Cerebellar cortex (tissue), 1 donor: Measurements from ENCODE around the gene STAT6.

Experiments used
- DNase-seq: peaks from one replicate; pipeline ENCODE4 v3.0.0-alpha.2; 2015; ENCODE audit warnings: low spot score

Gene STAT6

DNA sequence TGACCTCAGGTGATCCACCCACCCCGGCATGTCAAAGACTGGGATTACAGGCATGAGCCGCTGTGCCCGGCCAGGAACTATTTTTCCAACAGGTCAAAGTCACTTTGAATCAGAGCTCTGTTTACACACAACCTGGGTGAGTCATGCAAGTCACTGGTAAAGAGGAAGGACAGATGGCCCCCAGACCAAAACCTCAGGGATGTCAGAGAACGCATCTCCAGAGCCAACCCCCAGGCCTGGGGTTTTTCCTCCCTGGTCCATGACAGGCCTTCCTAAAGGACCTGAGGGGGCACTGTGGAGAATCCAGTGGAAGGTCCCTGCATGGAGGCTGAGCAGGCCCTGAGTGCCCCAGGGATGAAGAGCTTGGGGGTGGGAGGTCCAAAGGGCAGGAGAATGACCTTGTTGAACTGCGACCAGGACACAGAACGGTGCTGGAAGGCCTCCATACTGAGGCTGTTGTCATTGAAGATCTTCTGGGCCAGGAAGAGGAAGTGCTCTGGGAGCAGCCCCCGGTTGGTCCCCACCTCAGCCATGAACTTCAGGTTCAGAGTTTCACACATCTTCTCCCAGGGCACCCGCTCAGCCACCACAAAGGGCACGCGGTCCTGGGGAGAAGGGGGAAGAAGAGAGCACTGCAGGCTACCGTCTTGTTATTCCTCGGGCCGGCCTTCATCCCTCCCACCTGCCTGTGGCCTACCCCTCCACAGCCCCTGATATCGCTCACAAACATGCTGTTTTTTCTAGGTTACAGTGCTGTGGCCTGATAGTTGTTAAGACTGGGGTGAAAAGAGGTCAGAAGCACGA, 9.1 kb downstream of the STAT6 start:
- DNase-seq: no peak

GRCh38 chr12:57099766-57100165, 11.4 kb downstream of the STAT6 start:
- no peak for DNase-seq

DNA sequence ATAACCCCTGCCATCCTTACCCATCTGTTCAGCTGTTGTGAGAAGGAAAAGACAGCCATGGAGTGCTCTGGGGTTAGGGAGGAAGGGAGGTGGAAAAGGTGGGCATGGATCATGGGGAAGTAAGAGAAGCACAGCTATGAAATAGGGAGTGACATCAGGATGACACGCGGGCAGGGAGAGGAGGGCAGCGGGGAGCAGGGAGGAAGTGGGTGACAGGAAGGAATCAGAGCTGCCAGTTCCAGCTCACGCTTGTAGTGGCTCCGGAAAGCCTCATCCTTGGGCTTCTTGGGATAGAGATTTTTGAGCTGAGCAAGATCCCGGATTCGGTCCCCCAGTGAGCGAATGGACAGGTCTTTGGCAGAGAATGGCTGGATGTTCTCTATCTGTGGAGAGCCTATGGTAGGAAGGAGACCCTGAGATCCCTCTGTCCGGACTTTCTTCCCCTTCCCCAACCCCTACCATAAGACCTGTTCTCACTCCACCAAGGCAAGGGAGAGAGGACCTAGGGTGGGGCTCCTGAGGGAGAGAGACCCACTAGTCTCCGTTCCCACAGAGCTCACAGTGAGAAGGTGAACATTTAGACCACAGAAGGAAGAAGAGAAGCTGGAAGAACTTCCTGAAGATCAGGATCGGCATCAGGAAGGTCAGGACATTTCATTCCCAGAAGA, 12.0 kb downstream of the STAT6 start:
- no peak for DNase-seq

GRCh38 chr12:57098546-57098945, 12.6 kb downstream of the STAT6 start:
- no peak for DNase-seq

GRCh38 chr12:57097554-57097835, 13.7 kb downstream of the STAT6 start:
- no peak for DNase-seq

DNA sequence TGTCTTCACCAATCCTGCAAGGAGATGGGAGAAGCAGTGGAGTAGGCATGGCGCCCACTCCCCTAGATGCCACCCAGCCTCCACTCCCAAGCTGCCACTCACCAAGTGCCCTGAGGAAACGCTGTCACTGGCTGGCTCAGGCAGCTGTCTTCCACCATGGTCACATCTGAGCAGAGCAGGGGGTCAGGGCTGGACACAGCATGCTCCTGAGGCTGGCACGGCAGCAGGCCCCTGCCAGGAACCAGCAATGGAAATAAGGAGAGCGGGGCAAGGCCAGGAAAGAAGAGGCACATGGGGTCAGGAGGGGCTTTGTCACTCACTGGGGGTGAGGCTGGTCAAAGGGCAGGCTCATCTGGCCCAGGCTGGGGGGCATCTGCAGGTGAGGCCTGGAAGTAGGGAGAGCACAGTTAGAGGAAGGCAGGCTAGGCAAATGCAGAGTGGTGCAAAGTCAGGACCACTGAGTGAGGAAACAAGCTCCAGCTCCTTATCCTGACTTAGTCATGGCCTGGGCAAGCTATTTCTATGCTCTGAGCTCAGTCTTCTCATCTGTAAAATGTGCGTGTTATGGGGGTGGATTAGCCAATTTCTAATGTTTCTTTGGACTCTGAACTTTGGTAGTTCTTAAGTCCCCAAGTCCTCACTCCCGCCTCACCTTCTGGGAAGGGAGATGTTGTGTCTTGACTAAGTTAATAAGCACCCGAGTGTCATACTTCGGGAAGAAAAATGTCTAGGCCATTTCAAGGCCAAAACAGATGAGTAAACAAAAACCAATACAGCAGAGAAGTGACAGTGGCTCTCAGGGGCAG, 14.2 kb downstream of the STAT6 start:
- DNase-seq: no peak

DNA sequence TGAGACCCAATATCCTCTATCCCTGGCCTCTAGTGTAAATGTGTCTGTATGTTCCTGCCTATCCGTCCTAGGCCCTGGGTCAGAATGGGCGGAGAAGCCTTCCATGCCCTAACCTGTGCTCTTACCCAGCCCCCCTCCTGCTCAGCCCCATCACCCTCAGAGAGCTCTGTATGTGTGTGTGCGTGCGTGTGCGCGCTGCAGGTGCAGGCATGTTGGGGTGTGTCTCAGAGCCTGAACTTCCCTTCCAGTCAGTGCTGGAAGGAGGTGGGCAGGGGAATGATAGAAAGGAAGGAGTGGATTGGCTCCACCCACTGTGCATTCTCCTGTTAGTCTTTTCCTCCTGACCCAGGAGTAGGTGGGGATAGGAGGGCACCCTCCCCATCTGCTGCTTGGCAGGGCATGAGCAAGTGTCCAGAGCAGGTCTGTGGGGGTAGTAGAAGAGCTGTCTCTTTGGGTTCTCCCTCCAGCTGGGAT, 15.0 kb downstream of the STAT6 start:
- DNase-seq: peak; percentile 62

DNA sequence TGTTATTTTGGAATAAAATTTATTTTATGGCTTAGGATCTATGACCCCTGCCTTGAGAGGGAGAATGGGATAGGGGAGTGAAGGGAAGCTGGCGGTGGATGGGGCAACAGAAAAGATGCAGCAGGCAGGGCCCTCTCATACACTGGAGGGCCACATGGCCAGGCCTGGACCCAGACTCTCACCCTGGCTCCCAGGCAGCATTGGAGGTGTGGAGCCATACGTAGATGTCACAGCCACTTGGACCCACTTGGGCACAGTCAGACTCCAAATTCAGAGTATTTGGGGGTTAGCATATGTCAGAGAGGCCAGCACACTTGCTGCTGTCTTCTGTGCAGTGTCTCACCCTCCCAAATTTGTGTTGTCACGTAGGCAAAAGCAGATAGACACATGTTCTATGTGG, 15.7 kb downstream of the STAT6 start:
- DNase-seq: no peak

DNA sequence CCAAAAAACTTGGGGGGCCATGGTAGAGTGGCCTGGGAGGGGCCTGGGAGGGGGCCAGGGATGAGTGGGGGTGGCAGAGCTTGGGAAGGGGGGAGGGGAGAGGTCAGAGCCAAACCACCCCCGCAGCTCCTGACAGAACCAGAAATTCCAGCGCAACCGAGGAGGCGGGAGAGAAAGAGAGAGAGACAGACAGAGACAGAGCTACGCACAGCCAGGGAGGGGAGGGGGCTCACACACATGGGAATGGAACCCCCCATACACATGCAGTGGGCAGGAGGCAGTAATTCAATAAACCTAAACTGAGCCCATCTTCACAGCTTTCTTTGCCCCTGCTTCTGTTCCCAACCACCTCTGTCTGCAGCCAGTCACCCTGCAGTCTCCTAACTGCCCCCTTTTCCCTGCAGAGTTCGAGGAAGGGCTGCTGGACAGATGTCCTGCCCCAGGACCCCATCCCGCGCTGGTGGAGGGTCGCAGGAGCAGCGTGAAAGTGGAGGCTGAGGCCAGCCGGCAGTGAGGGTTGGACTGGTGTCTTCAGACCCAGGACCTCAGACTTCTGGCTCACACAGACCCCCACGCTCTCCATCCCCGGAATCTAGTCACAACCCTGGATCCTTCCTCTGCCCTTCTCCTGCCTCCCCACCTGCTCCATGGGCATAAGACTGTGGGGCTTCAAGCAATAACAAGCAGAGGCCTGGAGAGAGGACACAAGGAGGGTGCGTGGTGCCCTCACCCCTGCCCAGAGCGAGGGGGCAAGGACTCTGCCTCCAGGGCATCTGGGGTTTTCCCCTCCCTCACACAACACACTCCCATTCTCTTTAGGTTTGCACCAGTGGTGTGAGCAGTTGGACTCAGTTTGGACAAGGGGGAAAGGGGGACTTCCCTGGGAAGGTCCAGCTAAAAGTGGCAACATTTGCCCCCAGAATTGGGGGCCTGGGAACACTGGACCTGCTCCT, 16.7 kb downstream of the STAT6 start:
- DNase-seq: no peak

GRCh38 chr12:57093415-57094207, 17.6 kb downstream of the STAT6 start:
- DNase-seq: peak; percentile 72

GRCh38 chr12:57092876-57093414, 18.2 kb downstream of the STAT6 start:
- DNase-seq: no peak

DNA sequence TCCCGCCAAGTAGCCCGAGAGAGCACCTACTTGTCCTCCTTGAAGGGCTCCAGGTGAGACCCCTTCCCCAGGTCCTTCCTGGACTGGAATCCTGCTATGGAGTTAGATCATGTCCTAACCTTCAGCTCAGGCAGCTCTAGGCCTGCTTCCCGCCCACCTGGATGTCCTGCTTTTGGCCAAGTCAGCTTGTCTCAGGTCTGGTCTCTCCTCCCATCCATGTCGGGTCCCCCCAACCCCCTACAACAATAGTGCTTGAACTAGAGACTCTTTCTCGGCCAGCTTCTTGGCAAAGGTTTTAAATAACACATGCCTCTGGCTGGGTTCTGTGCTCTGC, 18.7 kb downstream of the STAT6 start:
- no peak for DNase-seq

GRCh38 chr12:57091638-57092528, 19.3 kb downstream of the STAT6 start:
- peak; percentile 51 for DNase-seq

GRCh38 chr12:57090924-57091637, 20.1 kb downstream of the STAT6 start:
- peak; percentile 40 for DNase-seq

DNA sequence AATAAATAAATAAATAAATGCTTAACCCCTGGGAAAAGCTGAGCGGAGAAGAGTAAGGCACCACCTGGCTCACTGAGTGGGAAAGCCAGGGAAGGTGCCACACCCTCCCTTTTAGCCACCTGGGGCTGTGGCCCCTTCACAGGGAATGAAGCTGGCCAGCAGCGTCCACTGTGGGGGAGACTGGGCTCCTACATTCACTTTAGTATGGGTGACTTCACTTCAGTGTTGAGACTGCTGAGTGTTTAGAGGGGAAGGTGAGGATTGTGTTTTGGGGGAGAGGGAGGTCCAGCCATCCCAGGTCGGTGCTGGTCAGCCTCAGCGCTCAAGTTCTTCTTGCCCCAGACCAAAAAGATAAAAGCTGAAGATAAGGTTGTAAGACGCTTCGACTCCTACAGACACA, 20.7 kb downstream of the STAT6 start:
- no peak for DNase-seq

- peak; percentile 54 for DNase-seq
Observed at GRCh38 chr12:57089271-57090245, 21.6 kb downstream of the STAT6 start.

DNA sequence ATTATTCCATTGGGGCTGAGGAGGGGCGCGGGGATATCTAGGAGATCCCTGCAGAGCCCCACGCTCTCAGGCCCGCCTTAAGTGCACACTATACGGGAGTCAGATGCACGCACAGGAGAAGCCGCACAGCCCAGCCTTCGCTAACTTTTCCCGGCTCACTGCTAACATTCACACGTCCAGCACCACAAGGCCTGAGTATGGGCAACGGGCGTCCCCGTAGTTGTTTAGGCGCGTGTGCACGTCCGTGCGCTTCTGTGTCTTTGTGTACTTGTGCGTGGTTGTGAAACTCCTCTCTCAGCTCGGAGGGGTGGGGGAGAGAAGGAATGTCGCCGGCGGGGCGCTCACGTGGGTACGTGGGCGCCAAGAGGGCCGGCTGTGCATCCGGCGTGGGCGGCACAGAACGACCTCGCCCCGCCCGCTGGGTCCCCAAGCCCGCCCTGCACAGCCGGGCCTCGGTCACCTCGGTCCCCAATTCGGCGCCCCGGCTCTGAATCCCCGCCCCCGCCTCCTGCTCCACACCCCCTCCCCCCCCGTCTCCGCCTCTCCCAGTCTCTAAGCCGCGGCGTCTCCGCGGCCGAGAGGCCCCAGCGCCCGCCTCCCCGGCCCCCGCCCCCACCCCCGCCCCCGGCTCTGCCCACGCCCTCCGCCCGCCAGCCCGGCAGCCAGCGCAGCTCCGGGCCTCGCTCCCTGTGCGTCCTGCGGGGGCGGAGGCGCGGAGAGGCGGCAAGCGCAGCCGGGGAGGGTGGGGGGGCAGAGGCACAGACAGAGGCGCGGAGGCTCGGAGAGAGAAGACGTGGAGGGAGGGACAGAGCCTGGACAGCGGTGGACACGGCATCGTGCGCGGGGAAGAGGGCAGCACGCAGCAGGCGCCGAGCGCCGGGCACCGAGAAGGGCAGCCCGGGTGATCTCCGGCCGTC, 22.6 kb downstream of the STAT6 start, which contains the start of gene NAB2:
TSS of gene NAB2 (plus strand) at position 761 of the 917 bp plus-strand sequence. CDS start 158 bp downstream, outside the sequence.
- peak; percentile 94 for DNase-seq
